Smooth muscle cell (in vitro differentiated cells): ENCODE measurements around the gene CKB. TPM values are rescaled to one million over a fixed set of nuclear protein-coding genes. Genes with fewer than 3 reads are reported as not detected.
A peak's percentile ranks its signal among the peaks of the same experiment; 100 is the strongest.

ENCODE experiments used
- DNase-seq: peaks from one replicate; lab custom pipeline; 2025; ENCODE audit not compliant: unreplicated experiment; lab: John Stamatoyannopoulos, UW
- H2AFZ ChIP-seq: fragments of 200-600 bp; sonication (generic); 2 replicates; pipeline ENCODE4 v1.6.0; 2016; ENCODE audit warnings: antibody characterized with exemption, low read depth, mild to moderate bottlenecking
- H3F3A ChIP-seq: fragments of 200-600 bp; sonication (generic); 2 replicates; pipeline ENCODE4 v1.6.0; 2017; ENCODE audit warnings: antibody characterized with exemption, low read depth
- H3K27ac ChIP-seq: fragments of 200-600 bp; sonication (generic); 2 replicates; pipeline ENCODE4 v1.5.1; 2016; ENCODE audit warnings: low read depth, mild to moderate bottlenecking
- H3K27me3 ChIP-seq: fragments of 200-600 bp; sonication (generic); 2 replicates; pipeline ENCODE4 v1.6.1; 2016; ENCODE audit warnings: low read depth, mild to moderate bottlenecking
- H3K36me3 ChIP-seq: fragments of 200-600 bp; sonication (generic); 2 replicates; pipeline ENCODE4 v1.5.1; 2016; ENCODE audit warnings: low read depth
- H3K4me1 ChIP-seq: fragments of 200-600 bp; sonication (generic); 2 replicates; pipeline ENCODE4 v1.5.1; 2016; ENCODE audit warnings: low read depth
- H3K4me2 ChIP-seq: fragments of 200-600 bp; sonication (generic); 2 replicates; pipeline ENCODE4 v1.6.0; 2016; ENCODE audit warnings: mild to moderate bottlenecking
- H3K4me3 ChIP-seq: fragments of 200-600 bp; sonication (generic); 2 replicates; pipeline ENCODE4 v1.5.1; 2016; ENCODE audit warnings: mild to moderate bottlenecking
- H3K79me2 ChIP-seq: fragments of 200-600 bp; sonication (generic); 2 replicates; pipeline ENCODE4 v1.6.0; 2016; ENCODE audit warnings: low read depth, mild to moderate bottlenecking
- H3K9ac ChIP-seq: fragments of 200-600 bp; sonication (generic); 2 replicates; pipeline ENCODE4 v1.6.0; 2016; ENCODE audit warnings: low read depth
- H3K9me3 ChIP-seq: fragments of 200-600 bp; sonication (generic); replicated peaks from 2 replicates; pipeline ENCODE4 v1.5.1; 2016; ENCODE audit warnings: low read depth
- H4K20me1 ChIP-seq: fragments of 200-600 bp; sonication (generic); 2 replicates; pipeline ENCODE4 v1.6.0; 2016; ENCODE audit warnings: low read depth
- WGBS: methylation state at CpG from one replicate; pipeline ENCODE4 v1.1.7; 2016; ENCODE audit warnings: low lambda C conversion rate; 5-methylcytosine and 5-hydroxymethylcytosine counted together
- polyA plus RNA-seq: library from polyadenylated mRNA; unstranded; fragments of >200 nt; fragmentation: Nextera tagmentation; extraction: Ambion mirVana; gene quantifications from 2 replicates; pipeline ENCODE4 v1.2.1, GENCODE V29; 2016
- total RNA-seq: library from RNA; depleted of rRNA; stranded (reverse); fragments of >200 nt; gene quantifications from 2 replicates; pipeline ENCODE4 v1.2.3, GENCODE V29; 2014
- TF ChIP-seq, protein P1 (sequence below): fragments of 200-600 bp; sonication (generic); IDR thresholded peaks from 2 replicates; pipeline ENCODE4 v1.5.1; 2017; ENCODE audit warnings: borderline replicate concordance, mild to moderate bottlenecking, antibody characterized with exemption; ENCODE audit not compliant: insufficient read depth, poor library complexity, severe bottlenecking

The CKB gene
- total and polyA plus RNA-seq, 2 experiments from 2014 or later = 25.7 to 62.9 TPM

DNA sequence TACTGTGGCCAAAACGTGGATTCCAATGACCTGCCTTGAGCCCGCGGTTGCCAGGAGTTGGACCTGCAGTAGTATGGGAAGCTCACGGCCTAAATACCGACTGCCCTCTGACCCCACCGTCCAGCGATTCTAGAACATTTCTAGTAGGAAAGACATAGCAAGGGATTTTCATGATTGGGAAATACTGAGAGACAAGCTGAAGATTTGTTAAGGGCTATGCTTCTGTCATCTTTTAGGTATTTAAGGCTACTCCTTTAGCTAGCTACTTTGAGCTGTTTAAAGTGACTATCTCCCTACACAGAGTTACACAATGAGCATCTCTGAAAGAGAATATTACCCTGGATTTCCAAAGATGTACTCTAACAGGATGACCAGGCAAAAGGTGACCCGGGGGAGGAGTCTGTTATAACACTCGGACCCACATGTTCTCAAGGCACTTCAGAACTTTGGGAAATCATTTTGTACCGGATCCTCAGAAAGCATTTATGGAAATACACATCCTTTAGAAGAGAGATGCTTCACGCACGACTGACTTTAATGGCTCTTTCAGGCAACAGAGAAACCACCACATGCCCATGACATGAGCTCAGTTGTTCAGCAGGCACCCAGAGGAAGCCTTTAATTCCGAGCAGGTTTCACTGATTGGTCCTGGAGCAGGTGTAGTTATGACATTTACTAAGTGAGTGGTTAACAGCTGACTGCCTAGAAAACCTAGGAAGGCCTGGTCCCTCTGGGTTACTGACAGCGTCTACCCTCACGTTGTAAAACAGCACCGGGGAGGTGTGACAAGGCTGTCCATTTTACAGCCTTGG lies 35.6 kb upstream of the CKB start:
- Histone ChIP-seq H3F3A (peaks cover 18% of the 10 kb centered on the region), H3K27ac (peak overlapping the region; percentile 54), H3K9ac (peak overlapping the region; percentile 9), H3K4me1 (peaks cover 11% of the 10 kb centered on the region), H3K79me2 (peaks cover 61% of the 10 kb centered on the region), H4K20me1 (peaks cover 73% of the 10 kb centered on the region), H3K4me2 (no peak overlapping the region), H3K36me3 (no peaks in the 10 kb centered on the region), H2AFZ (no peak overlapping the region), H3K4me3 (no peak overlapping the region), H3K9me3 (no peaks in the 10 kb centered on the region), H3K27me3 (no peaks in the 10 kb centered on the region)
- WGBS = 84% methylated on average over 16 of the region's 16 CpGs
- TF ChIP-seq, protein P1, sequence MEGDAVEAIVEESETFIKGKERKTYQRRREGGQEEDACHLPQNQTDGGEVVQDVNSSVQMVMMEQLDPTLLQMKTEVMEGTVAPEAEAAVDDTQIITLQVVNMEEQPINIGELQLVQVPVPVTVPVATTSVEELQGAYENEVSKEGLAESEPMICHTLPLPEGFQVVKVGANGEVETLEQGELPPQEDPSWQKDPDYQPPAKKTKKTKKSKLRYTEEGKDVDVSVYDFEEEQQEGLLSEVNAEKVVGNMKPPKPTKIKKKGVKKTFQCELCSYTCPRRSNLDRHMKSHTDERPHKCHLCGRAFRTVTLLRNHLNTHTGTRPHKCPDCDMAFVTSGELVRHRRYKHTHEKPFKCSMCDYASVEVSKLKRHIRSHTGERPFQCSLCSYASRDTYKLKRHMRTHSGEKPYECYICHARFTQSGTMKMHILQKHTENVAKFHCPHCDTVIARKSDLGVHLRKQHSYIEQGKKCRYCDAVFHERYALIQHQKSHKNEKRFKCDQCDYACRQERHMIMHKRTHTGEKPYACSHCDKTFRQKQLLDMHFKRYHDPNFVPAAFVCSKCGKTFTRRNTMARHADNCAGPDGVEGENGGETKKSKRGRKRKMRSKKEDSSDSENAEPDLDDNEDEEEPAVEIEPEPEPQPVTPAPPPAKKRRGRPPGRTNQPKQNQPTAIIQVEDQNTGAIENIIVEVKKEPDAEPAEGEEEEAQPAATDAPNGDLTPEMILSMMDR = no peak
- DNase-seq = no peak

DNA sequence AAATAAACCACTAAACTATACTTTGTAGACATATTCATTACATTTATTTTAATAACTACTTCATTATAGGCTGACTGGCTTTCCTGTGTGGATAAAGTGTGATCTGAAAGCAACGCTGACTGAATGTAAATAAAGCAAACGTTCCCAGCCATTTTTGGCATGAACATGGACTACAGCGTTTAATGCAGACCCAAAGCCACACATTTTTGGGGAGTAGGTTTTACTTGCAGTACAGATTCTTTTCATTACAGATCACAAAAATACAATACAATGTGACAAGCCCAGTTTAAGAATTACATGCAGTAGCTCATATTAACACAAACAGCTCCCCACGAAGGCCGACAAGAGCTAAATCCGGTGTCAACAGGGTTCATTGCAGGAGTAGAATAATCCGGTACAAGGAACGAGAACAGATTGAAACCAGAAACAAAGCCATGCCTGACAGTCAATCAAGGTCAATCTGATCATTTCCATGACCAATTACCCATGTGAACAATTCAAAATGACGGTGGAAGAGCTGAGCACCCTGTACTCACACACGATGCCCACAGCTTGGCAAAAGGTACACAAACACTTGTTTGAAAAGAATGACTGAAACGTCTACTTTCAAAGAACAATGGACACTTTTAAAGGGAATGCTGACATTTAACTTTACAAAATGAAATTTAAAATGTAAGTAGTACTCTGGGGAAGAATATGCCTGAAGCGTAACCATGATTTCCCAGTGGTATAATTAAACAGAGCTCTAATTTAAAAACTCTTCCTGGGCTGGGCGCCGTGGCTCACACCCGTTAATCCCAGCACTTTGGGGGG lies 34.5 kb upstream of the CKB start:
- 93% methylated on average over 15 of the region's 15 CpGs for WGBS
- TF ChIP-seq, protein P1 = no peak
- Histone ChIP-seq H3K4me1 (peaks cover 11% of the 10 kb centered on the region), H3F3A (peaks cover 18% of the 10 kb centered on the region), H3K9me3 (no peaks in the 10 kb centered on the region), H3K79me2 (peaks cover 55% of the 10 kb centered on the region), H3K9ac (no peak overlapping the region), H3K36me3 (no peaks in the 10 kb centered on the region), H3K27me3 (no peaks in the 10 kb centered on the region), H3K4me3 (no peak overlapping the region), H2AFZ (no peak overlapping the region), H3K27ac (peak overlapping the region; percentile 54), H3K4me2 (no peak overlapping the region), H4K20me1 (peaks cover 81% of the 10 kb centered on the region)
- no peak for DNase-seq

DNA sequence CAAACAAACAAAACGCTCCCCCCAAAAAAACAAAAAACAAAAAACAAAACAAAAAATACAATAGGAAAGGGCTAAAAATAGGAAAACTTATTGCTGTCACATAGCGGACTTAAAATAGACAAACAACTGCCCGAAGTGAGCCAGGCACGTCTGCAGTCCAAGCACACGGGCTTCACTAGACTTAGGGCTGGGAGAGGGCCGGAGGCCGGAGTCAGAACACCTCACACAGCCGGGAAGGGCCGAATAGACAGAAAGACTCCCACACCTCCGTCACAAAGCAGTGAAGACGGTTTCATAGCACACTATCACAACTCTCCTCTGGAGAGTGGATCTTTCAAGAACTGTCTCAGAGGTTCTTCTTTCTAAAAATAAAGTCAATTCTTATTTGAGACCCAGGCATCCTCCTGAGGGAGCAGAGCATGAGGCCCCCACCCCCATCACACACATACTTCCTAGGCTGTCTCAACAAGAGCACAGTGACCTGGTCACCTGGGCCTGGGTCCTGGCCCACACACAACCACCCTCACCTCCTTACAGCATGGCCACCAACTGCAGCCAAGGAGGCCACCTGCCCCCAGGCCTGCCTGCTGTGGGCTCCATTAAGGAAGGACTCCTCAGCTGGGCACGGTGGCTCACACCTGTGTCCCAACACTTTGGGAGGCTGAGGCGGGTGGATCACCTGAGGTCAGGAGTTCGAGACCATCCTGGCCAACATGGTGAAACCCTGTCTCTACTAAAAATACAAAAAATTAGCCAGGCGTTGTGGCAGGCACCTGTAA lies 33.1 kb upstream of the CKB start:
- Histone ChIP-seq H3K4me1 (peaks cover 2% of the 10 kb centered on the region), H3F3A (peaks cover 15% of the 10 kb centered on the region), H3K27ac (no peak overlapping the region), H3K9me3 (no peaks in the 10 kb centered on the region), H3K27me3 (no peaks in the 10 kb centered on the region), H3K9ac (no peak overlapping the region), H3K4me2 (no peak overlapping the region), H4K20me1 (peaks cover 80% of the 10 kb centered on the region), H3K4me3 (no peak overlapping the region), H2AFZ (no peak overlapping the region), H3K79me2 (peaks cover 41% of the 10 kb centered on the region), H3K36me3 (no peaks in the 10 kb centered on the region)
- 95% methylated on average over 15 of the region's 15 CpGs for WGBS
- DNase-seq = no peak
- TF ChIP-seq, protein P1 = no peak
